GM18519 (cell line): ENCODE data around the gene NDC1.

ENCODE experiments used
- ATAC-seq: cut with Tn5 transposase; IDR thresholded peaks from one replicate; pipeline ENCODE4 v1.9.1; 2021; ENCODE audit warnings: mild to moderate bottlenecking, moderate library complexity; ENCODE audit not compliant: unreplicated experiment, low FRiP score

NDC1 gene

GRCh38 chr1:53733975-53734649 is 104.0 kb downstream of the NDC1 start:
- no peak for ATAC-seq

GRCh38 chr1:53733447-53733931 is 104.6 kb downstream of the NDC1 start:
- no peak for ATAC-seq

- ATAC-seq: no peak
These were observed 105.2 kb downstream of the NDC1 start for GRCh38 chr1:53732912-53733317.

GRCh38 chr1:53732409-53732808 is 105.7 kb downstream of the NDC1 start:
- no peak for ATAC-seq

- ATAC-seq: no peak
These were observed 106.3 kb downstream of the NDC1 start for GRCh38 chr1:53731779-53732305.

- no peak for ATAC-seq
These were observed 107.0 kb downstream of the NDC1 start for GRCh38 chr1:53731043-53731600.

GRCh38 chr1:53730224-53730865 is 107.8 kb downstream of the NDC1 start:
- no peak for ATAC-seq

DNA sequence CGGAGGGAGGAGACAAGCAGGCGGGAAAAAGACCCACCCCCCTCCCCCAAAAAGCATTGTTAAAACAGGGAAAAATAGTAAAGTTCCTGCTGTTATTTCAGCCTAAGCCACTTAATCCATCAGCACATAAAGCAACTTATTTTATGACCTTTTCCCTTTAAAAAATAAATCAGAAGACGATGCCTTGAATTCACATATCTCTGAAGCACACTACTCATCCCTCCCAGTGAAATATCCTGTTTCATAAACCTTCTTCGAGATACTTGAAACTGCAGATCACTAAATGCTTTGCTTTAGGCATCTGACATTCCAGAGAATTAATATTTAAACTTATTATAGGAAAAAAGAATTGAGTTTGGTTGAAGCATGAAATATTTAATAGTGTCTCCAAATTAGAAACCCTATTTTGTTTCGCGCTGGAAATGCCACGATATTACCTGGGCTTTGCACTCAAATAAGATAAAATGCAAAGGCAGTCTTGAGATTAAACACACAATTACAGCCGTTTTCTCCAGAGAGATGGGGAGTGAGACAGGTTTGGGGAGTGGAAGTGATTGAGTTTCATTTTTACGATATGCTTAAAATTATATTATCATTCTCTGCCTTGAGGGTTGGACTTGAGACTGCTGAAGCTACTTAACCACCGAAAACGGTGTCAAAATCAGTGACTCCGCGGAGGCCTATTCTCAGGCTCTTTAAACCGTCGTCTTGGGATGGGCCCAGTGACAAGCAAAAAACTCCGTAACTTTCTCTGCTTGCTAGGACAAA is 108.5 kb downstream of the NDC1 start:
- ATAC-seq: no peak

GRCh38 chr1:53728702-53729455 is 109.2 kb downstream of the NDC1 start:
- ATAC-seq: no peak

- no peak for ATAC-seq
These were observed 109.9 kb downstream of the NDC1 start for GRCh38 chr1:53728196-53728595.

- ATAC-seq: no peak
These were observed 110.5 kb downstream of the NDC1 start for GRCh38 chr1:53727461-53728092.

GRCh38 chr1:53726009-53726600 is 112.0 kb downstream of the NDC1 start:
- ATAC-seq: no peak

- ATAC-seq: no peak
These were observed 112.8 kb downstream of the NDC1 start for GRCh38 chr1:53725238-53725689.

GRCh38 chr1:53722025-53722424 is 116.1 kb downstream of the NDC1 start:
- ATAC-seq: no peak

DNA sequence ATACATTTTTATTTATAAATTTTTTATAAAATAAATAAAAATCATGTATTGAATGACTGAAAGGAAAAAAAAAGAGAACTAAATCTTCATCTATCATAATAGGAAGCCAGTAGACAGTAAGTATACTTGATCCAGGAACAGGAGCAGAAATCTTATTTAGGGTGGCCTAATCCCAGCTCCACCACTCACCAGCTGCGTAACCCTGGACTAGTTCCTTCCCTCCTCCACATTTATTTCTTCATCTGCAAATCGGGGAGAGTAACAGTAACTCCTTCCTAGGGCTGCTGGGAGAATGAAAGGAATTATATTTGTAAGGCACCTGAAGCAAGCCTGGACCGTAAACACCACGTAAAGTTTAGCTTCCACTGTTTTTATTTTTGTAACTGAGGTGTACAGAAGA is 117.0 kb downstream of the NDC1 start:
- no peak for ATAC-seq

- no peak for ATAC-seq
These were observed 118.6 kb downstream of the NDC1 start for GRCh38 chr1:53719469-53719868.

DNA sequence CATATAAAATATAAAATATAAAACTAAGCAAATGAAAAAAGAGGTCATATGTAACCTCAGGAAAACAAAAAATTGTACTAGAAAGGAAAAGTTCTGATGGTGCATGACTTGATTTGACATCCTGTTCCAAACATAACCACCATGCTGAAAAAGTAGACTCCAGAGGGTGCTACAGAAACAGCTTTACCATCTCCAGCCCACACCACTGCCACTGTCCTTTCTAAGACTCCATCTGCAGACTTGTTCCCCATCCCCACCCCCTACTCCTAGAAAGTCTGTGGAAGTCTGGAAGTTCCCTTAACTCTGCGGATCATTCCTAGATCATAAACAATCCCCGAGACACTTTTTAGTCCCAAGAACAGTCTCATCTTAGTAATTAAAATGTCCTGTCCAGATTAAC is 119.7 kb downstream of the NDC1 start:
- ATAC-seq: no peak

- ATAC-seq: no peak
These were observed 120.9 kb downstream of the NDC1 start for GRCh38 chr1:53717025-53717804.
